H9 (cell line): ENCODE results near the gene UBE2J1. TPM values are rescaled to one million over a fixed set of nuclear protein-coding genes. Genes with fewer than 3 reads are reported as not detected.

Experiments
- DNase-seq: peaks from one replicate; pipeline ENCODE4 v3.0.0-alpha.2; 2017
- H2AFZ ChIP-seq: one replicate; pipeline ENCODE4 v1.6.1; 2013; ENCODE audit warnings: mild to moderate bottlenecking, low read length, control low read depth, moderate library complexity
- H2AK5ac ChIP-seq: 2 replicates; pipeline ENCODE4 v1.6.1; 2013; ENCODE audit warnings: low read length, control low read depth, mixed read lengths; ENCODE audit not compliant: insufficient read length
- H2BK120ac ChIP-seq: one replicate; pipeline ENCODE4 v1.6.1; 2013; ENCODE audit warnings: low read depth, mild to moderate bottlenecking, low read length, control low read depth, inconsistent platforms; ENCODE audit not compliant: poor library complexity, severe bottlenecking
- H2BK12ac ChIP-seq: 2 replicates; pipeline ENCODE4 v1.6.1; 2013; ENCODE audit warnings: low read length, control low read depth, mixed read lengths, low read depth; ENCODE audit not compliant: insufficient read length
- H2BK15ac ChIP-seq: 2 replicates; pipeline ENCODE4 v1.6.1; 2013; ENCODE audit warnings: low read depth, low read length, control low read depth
- H2BK20ac ChIP-seq: one replicate; pipeline ENCODE4 v1.6.1; 2013; ENCODE audit warnings: low read depth, mild to moderate bottlenecking, low read length, control low read depth, inconsistent platforms; ENCODE audit not compliant: poor library complexity, severe bottlenecking
- H2BK5ac ChIP-seq: 2 replicates; pipeline ENCODE4 v1.6.1; 2013; ENCODE audit warnings: low read length, control low read depth, mixed read lengths; ENCODE audit not compliant: insufficient read length
- H3K14ac ChIP-seq: 2 replicates; pipeline ENCODE4 v1.6.1; 2013; ENCODE audit warnings: low read length, control low read depth; ENCODE audit not compliant: insufficient read depth
- H3K18ac ChIP-seq: 2 replicates; pipeline ENCODE4 v1.6.1; 2013; ENCODE audit warnings: low read depth, mild to moderate bottlenecking, mixed read lengths, low read length, control low read depth; ENCODE audit not compliant: insufficient read length
- H3K23ac ChIP-seq: 2 replicates; pipeline ENCODE4 v1.6.1; 2013; ENCODE audit warnings: low read length, control low read depth, mixed read lengths, low read depth; ENCODE audit not compliant: insufficient read length
- H3K23me2 ChIP-seq: 2 replicates; pipeline ENCODE4 v1.6.1; 2013; ENCODE audit warnings: low read depth, mild to moderate bottlenecking, mixed read lengths, low read length, control low read depth; ENCODE audit not compliant: insufficient read length, poor library complexity, severe bottlenecking
- H3K27ac ChIP-seq: 2 replicates; pipeline ENCODE4 v1.5.1; 2013; ENCODE audit warnings: low read length, control low read depth, mixed read lengths, low read depth; ENCODE audit not compliant: insufficient read length
- H3K27me3 ChIP-seq: 2 replicates; pipeline ENCODE4 v1.6.1; 2013; ENCODE audit warnings: low read length, control low read depth, inconsistent platforms; ENCODE audit not compliant: insufficient read depth
- H3K4ac ChIP-seq: 2 replicates; pipeline ENCODE4 v1.6.1; 2013; ENCODE audit warnings: low read depth, mild to moderate bottlenecking, control low read depth, inconsistent platforms, low read length, moderate library complexity
- H3K4me1 ChIP-seq: 2 replicates; pipeline ENCODE4 v1.6.1; 2013; ENCODE audit warnings: low read length, control low read depth, inconsistent platforms; ENCODE audit not compliant: insufficient read depth
- H3K4me2 ChIP-seq: 2 replicates; pipeline ENCODE4 v1.6.1; 2013; ENCODE audit warnings: low read length, control low read depth, mixed read lengths; ENCODE audit not compliant: insufficient read length, insufficient read depth
- H3K56ac ChIP-seq: 2 replicates; pipeline ENCODE4 v1.6.1; 2013; ENCODE audit warnings: low read depth, mild to moderate bottlenecking, mixed read lengths, low read length, control low read depth; ENCODE audit not compliant: insufficient read length
- H3K79me1 ChIP-seq: 2 replicates; pipeline ENCODE4 v1.6.1; 2013; ENCODE audit warnings: low read depth, mild to moderate bottlenecking, moderate library complexity, low read length, control low read depth, inconsistent platforms; ENCODE audit not compliant: insufficient read depth, poor library complexity, severe bottlenecking
- H3K79me2 ChIP-seq: 2 replicates; pipeline ENCODE4 v1.6.1; 2013; ENCODE audit warnings: low read length, control low read depth, inconsistent platforms; ENCODE audit not compliant: insufficient read depth
- H3K9ac ChIP-seq: 2 replicates; pipeline ENCODE4 v1.6.1; 2013; ENCODE audit warnings: low read length, control low read depth, mixed read lengths; ENCODE audit not compliant: insufficient read length; ENCODE audit errors: extremely low read depth
- H3K9me3 ChIP-seq: one replicate; pipeline ENCODE4 v1.6.1; 2013; ENCODE audit warnings: low read depth, low read length, inconsistent platforms; ENCODE audit not compliant: control insufficient read depth
- H3T11ph ChIP-seq: one replicate; pipeline ENCODE4 v1.6.1; 2013; ENCODE audit warnings: mild to moderate bottlenecking, low read length, control low read depth, inconsistent platforms
- H4K20me1 ChIP-seq: one replicate; pipeline ENCODE4 v1.6.1; 2013; ENCODE audit not compliant: control insufficient read depth, insufficient read length, insufficient read depth
- H4K5ac ChIP-seq: 2 replicates; pipeline ENCODE4 v1.6.1; 2013; ENCODE audit warnings: low read depth, mild to moderate bottlenecking, mixed read lengths, low read length, control low read depth; ENCODE audit not compliant: insufficient read length
- H4K8ac ChIP-seq: replicated peaks from 2 replicates; pipeline ENCODE4 v1.6.1; 2013; ENCODE audit warnings: low read length, control low read depth, mixed read lengths, low read depth; ENCODE audit not compliant: insufficient read length
- H4K91ac ChIP-seq: 2 replicates; pipeline ENCODE4 v1.6.1; 2013; ENCODE audit warnings: low read depth, mild to moderate bottlenecking, moderate library complexity, mixed read lengths, low read length, control low read depth; ENCODE audit not compliant: insufficient read length
- H3K27ac Mint-ChIP-seq, 3 experiments: 2 replicates in 2 of 3; 3 replicates in 1 of 3; pipeline ENCODE4 v1.8.0; 2020 to 2021; ENCODE audit warnings: mixed read lengths in 3 of 3, mild to moderate bottlenecking in 1 of 3, moderate library complexity in 1 of 3
- H3K27me3 Mint-ChIP-seq: 2 replicates; pipeline ENCODE4 v1.8.0; 2021; ENCODE audit warnings: low read depth, mild to moderate bottlenecking, moderate library complexity, mixed read lengths
- H3K36me3 Mint-ChIP-seq, 3 experiments: 2 replicates in 2 of 3; 3 replicates in 1 of 3; pipeline ENCODE4 v1.8.0; 2020 to 2021; ENCODE audit warnings: low read depth in 3 of 3, mixed read lengths in 3 of 3; ENCODE audit not compliant: insufficient read depth in 1 of 3
- H3K4me1 Mint-ChIP-seq, 2 experiments: 2 replicates each; pipeline ENCODE4 v1.8.0; 2020; ENCODE audit warnings: mixed read lengths in 2 of 2
- H3K4me3 Mint-ChIP-seq, 2 experiments: 2 replicates in 1 of 2; 3 replicates in 1 of 2; pipeline ENCODE4 v1.8.0; 2020 to 2021; ENCODE audit warnings: mild to moderate bottlenecking in 2 of 2, mixed read lengths in 2 of 2, moderate library complexity in 1 of 2
- H3K9me3 Mint-ChIP-seq, 2 experiments: 2 replicates in 1 of 2; 3 replicates in 1 of 2; pipeline ENCODE4 v1.8.0; 2020; ENCODE audit warnings: mild to moderate bottlenecking in 2 of 2, mixed read lengths in 2 of 2, moderate library complexity in 1 of 2
- CTCF ChIP-seq: fragments of 200-600 bp; sonication (generic); conservative IDR thresholded peaks from 3 replicates; pipeline ENCODE4 v1.8.0; 2021; ENCODE audit warnings: antibody characterized with exemption, mild to moderate bottlenecking
- WGBS: extraction: QIAGEN DNeasy Blood & Tissue Kit; methylation state at CpG from one replicate; pipeline ENCODE4 v1.1.7; 2013; ENCODE audit warnings: missing lambda C conversion rate, low lambda C conversion rate, mixed read lengths; ENCODE audit not compliant: insufficient read length; ENCODE audit errors: extremely low coverage; 5-methylcytosine and 5-hydroxymethylcytosine counted together
- total RNA-seq: library from RNA; stranded (reverse); gene quantifications from 2 replicates; pipeline ENCODE4 v1.2.1, GENCODE V29; 2021

The UBE2J1 gene
- total RNA-seq, 1 experiment from 2014 or later, result 13.1 TPM

- Mint-ChIP-seq H3K4me3 (no peak overlapping the region), H3K36me3 (no peaks in the 10 kb centered on the region), H3K4me1 (peaks cover 13% of the 10 kb centered on the region in 2 experiments), H3K9me3 (no peaks in the 10 kb centered on the region; a peak in 2 of 5 replicates), H3K27ac (no peak overlapping the region), H3K27me3 (peaks cover 4% of the 10 kb centered on the region)
- no peak for TF ChIP-seq CTCF
- no CpG with 5 or more reads among the region's 2 CpGs for WGBS
- Histone ChIP-seq H3K4me2 (no peak overlapping the region), H3K27ac (no peak overlapping the region), H2AFZ (no peak overlapping the region), H2BK20ac (no peak overlapping the region), H3K14ac (no peak overlapping the region), H2BK12ac (no peak overlapping the region), H3K23me2 (no peaks in the 10 kb centered on the region), H3K18ac (no peak overlapping the region), H3T11ph (no peak overlapping the region), H4K8ac (no peak overlapping the region), H4K5ac (no peak overlapping the region), H2BK5ac (no peak overlapping the region), H3K27me3 (no peaks in the 10 kb centered on the region), H3K79me2 (no peaks in the 10 kb centered on the region), H2BK15ac (no peak overlapping the region), H3K9me3 (no peaks in the 10 kb centered on the region), H3K23ac (no peak overlapping the region), H2BK120ac (no peak overlapping the region), H3K9ac (no peak overlapping the region), H4K91ac (no peak overlapping the region), H2AK5ac (no peak overlapping the region), H4K20me1 (no peaks in the 10 kb centered on the region), H3K79me1 (no peaks in the 10 kb centered on the region), H3K56ac (no peak overlapping the region), H3K4me1 (no peaks in the 10 kb centered on the region), H3K4ac (no peak overlapping the region)
- no peak for DNase-seq
Measured at GRCh38 chr6:89361171-89361570, 8.6 kb upstream of the UBE2J1 start.
